MG63 (cell line): ENCODE measurements around the gene AKAP17A. TPM values are rescaled to one million over a fixed set of nuclear protein-coding genes. Genes with fewer than 3 reads are reported as not detected.
"Not testable (repeated sequence)": the region's sequence is repeated elsewhere in the genome, so short reads cannot be mapped to it uniquely, and the experiment has no call there.

Source experiments
- DNase-seq: peaks from one replicate; pipeline ENCODE4 v3.0.0-alpha.2; 2020
- H3K27me3 ChIP-seq: fragments of 250-450 bp; sonication (Bioruptor Pico); 2 replicates; pipeline ENCODE4 v1.5.1; 2020; ENCODE audit warnings: mild to moderate bottlenecking, moderate library complexity
- H3K36me3 ChIP-seq: fragments of 250-450 bp; sonication (Bioruptor Pico); 2 replicates; pipeline ENCODE4 v1.5.1; 2020; ENCODE audit warnings: mild to moderate bottlenecking, moderate library complexity
- H3K4me3 ChIP-seq: fragments of 250-450 bp; sonication (Bioruptor Pico); 2 replicates; pipeline ENCODE4 v1.5.1; 2020; ENCODE audit warnings: mild to moderate bottlenecking, moderate library complexity
- H3K9me3 ChIP-seq: fragments of 250-450 bp; sonication (Bioruptor Pico); 2 replicates; pipeline ENCODE4 v1.5.1; 2020; ENCODE audit warnings: mild to moderate bottlenecking, moderate library complexity
- total RNA-seq: library from RNA; depleted of rRNA; stranded (reverse); fragments of >200 nt; shearing (Covaris generic); gene quantifications from 2 replicates; pipeline ENCODE4 v1.2.3, GENCODE V29; 2014; ENCODE audit warnings: low replicate concordance; rRNA removed

Gene AKAP17A, protein sequence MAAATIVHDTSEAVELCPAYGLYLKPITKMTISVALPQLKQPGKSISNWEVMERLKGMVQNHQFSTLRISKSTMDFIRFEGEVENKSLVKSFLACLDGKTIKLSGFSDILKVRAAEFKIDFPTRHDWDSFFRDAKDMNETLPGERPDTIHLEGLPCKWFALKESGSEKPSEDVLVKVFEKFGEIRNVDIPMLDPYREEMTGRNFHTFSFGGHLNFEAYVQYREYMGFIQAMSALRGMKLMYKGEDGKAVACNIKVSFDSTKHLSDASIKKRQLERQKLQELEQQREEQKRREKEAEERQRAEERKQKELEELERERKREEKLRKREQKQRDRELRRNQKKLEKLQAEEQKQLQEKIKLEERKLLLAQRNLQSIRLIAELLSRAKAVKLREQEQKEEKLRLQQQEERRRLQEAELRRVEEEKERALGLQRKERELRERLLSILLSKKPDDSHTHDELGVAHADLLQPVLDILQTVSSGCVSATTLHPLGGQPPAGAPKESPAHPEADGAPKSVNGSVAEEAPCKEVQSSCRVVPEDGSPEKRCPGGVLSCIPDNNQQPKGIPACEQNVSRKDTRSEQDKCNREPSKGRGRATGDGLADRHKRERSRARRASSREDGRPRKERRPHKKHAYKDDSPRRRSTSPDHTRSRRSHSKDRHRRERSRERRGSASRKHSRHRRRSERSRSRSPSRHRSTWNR
- 63.5 and 73.3 TPM in 2 replicates for total RNA-seq

- peak; percentile 98 for DNase-seq
- no peaks in the 10 kb centered on the region for H3K9me3 ChIP-seq
- H3K27me3 ChIP-seq, result no peaks in the 10 kb centered on the region
- H3K36me3 ChIP-seq, result peaks cover 44% of the 10 kb centered on the region
- peak within 1 kb of the TSS; percentile 97 for H3K4me3 ChIP-seq
Measured at GRCh38 chrX:1591102-1591862, at the start of gene AKAP17A. TSS of gene AKAP17A (plus strand) at chrX:1591604. CDS start at chrX:1593463, 1,859 bp downstream.

GRCh38 chrX:1542994-1543725 is 48.2 kb upstream of the AKAP17A start:
- Histone ChIP-seq H3K9me3 (no peaks in the 10 kb centered on the region), H3K27me3 (no peaks in the 10 kb centered on the region), H3K4me3 (no peak overlapping the region), H3K36me3 (no peaks in the 10 kb centered on the region)
- no peak for DNase-seq

- Histone ChIP-seq H3K4me3 (no peak overlapping the region), H3K27me3 (no peaks in the 10 kb centered on the region), H3K36me3 (no peaks in the 10 kb centered on the region), H3K9me3 (no peaks in the 10 kb centered on the region)
- no peak for DNase-seq
Measured at GRCh38 chrX:1545776-1546408, 45.5 kb upstream of the AKAP17A start.

GRCh38 chrX:1546691-1547251 is 44.6 kb upstream of the AKAP17A start:
- no peak overlapping the region for H3K4me3 ChIP-seq

GRCh38 chrX:1551959-1552546 is 39.4 kb upstream of the AKAP17A start:
- H3K9me3 ChIP-seq, result peaks cover 13% of the 10 kb centered on the region
- H3K27me3 ChIP-seq, result peaks cover 32% of the 10 kb centered on the region
- no peaks in the 10 kb centered on the region for H3K36me3 ChIP-seq
- no peak for DNase-seq
- H3K4me3 ChIP-seq, result no peak overlapping the region

More at GRCh38 chrX:1546691-1547251, 44.6 kb upstream of the AKAP17A start:
- DNase-seq, result no peak
- Histone ChIP-seq H3K9me3 (no peaks in the 10 kb centered on the region), H3K36me3 (no peaks in the 10 kb centered on the region), H3K27me3 (no peaks in the 10 kb centered on the region; the same call in 1 of the 2 replicates)

DNA sequence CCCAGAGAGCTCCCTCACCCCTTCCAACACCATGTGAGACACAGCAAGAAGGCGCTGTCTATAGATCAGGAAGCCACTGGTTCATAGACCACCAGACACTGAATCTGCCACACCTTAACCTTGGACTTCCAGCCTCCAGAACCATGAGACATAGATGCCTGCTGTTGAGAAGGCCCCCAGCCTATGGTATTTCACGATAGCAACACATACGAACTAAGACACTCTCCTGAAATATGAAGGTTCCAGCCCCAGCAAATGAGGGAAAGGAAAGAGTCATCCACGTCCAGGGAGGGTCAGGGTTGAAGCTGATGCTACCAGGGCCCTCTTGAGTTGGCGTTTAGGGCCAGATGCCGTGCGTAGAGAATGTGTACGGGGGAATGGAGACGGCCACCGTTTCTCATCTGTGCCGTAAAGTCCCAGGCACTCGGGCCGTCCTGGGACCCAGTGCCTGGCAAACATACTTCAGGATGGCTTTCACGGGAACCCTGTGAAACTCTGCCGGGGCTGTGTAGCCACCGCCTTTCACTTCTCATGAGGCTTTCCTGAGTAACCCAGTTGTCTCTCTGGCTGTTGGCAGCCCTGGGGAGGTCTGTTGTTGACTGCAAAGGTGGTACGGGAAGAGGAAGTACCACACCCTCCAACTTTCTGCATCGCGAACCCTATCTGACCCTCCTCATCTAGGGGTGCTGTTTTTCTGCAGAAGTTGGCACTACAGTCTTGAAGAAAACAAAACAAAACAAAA is 36.8 kb upstream of the AKAP17A start:
- Histone ChIP-seq H3K36me3 (no peaks in the 10 kb centered on the region), H3K27me3 (peaks cover 38% of the 10 kb centered on the region), H3K4me3 (no peak overlapping the region), H3K9me3 (peaks cover 13% of the 10 kb centered on the region)
- DNase-seq, result no peak

DNA sequence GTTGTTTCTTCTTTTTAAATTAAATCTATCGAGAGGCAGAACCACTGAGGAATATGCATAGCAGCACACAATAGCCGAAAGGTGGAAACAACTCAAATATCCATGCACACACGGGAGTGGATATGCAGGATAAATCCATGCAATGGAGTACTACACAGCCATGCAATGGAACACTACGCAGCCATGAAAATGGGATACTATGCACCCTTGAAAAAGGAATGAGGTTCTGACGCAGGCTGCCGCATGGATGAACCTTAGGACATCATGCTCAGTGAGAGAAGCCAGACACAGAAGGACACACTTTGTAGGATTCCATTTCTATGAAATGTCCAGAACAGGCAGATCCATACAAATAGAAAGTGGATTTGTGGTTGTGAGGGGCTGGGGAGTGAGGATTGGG is 36.0 kb upstream of the AKAP17A start:
- Histone ChIP-seq H3K4me3 (no peak overlapping the region), H3K9me3 (peaks cover 13% of the 10 kb centered on the region), H3K27me3 (peaks cover 40% of the 10 kb centered on the region), H3K36me3 (no peaks in the 10 kb centered on the region)
- no peak for DNase-seq

DNA sequence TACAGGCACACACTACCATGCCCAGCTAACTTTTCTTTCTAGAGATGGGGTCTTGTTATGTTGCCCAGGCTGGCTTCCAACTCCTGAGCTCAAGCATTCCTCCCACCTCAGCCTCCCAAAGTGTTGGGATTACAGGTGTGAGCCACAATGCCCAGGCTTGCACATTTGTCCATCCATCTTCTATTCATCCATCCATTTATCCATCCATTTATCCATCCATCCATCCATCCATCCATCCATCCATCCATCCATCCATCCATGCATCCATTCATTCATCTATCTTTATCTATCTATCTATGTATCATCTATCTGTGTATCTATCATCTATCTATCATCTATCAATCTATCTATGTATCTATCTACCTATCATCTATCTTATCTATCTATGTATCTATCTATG is 34.0 kb upstream of the AKAP17A start:
- Histone ChIP-seq H3K9me3 (peaks cover 13% of the 10 kb centered on the region), H3K27me3 (peaks cover 58% of the 10 kb centered on the region)
- not testable (repeated sequence) for H3K4me3 ChIP-seq, H3K36me3 ChIP-seq, DNase-seq

DNA sequence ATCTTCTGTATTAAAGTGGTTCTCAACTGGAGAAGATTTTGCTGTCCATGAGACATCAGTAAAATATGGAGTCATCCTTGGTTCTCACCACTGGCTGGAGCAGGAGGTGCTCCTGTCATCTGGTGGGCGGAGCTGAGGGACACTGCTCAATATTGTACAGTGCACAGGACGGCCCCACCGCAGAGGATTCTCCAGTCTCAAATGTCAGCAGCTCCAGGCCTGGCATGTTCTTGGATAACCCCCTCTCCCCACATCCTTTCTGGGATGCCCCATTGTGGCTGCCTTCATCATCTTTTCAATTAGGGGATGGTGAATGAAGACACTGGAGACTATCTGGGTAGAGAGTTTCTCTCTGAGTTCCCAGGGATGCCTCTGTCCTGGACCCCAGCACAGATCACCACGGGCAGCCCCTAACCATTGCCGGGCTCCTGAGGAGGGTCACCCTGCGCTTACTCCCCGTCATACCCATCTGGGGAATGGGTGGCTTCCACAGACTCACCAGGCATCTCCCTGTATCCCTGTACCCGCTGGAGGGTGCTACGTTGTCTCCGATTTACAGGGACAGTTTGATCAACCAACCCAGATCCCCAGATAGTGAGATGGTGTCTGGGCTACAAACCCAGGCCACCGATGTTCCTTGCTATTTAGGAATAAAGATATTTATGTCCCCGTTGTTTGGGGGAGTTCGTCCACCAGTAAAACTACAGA is 32.5 kb upstream of the AKAP17A start:
- Histone ChIP-seq H3K9me3 (peaks cover 6% of the 10 kb centered on the region), H3K27me3 (peaks cover 55% of the 10 kb centered on the region), H3K4me3 (no peak overlapping the region), H3K36me3 (no peaks in the 10 kb centered on the region)
- DNase-seq, result no peak

GRCh38 chrX:1561164-1561563 is 30.2 kb upstream of the AKAP17A start:
- no peak overlapping the region for H3K4me3 ChIP-seq
- DNase-seq, result no peak
- no peaks in the 10 kb centered on the region for H3K9me3 ChIP-seq
- H3K36me3 ChIP-seq, result no peaks in the 10 kb centered on the region
- H3K27me3 ChIP-seq, result peaks cover 44% of the 10 kb centered on the region

- not testable (repeated sequence) for DNase-seq, H3K9me3 ChIP-seq, H3K36me3 ChIP-seq, H3K4me3 ChIP-seq
- H3K27me3 ChIP-seq, result peaks cover 31% of the 10 kb centered on the region
Measured at GRCh38 chrX:1564077-1564476, 27.3 kb upstream of the AKAP17A start.

DNA sequence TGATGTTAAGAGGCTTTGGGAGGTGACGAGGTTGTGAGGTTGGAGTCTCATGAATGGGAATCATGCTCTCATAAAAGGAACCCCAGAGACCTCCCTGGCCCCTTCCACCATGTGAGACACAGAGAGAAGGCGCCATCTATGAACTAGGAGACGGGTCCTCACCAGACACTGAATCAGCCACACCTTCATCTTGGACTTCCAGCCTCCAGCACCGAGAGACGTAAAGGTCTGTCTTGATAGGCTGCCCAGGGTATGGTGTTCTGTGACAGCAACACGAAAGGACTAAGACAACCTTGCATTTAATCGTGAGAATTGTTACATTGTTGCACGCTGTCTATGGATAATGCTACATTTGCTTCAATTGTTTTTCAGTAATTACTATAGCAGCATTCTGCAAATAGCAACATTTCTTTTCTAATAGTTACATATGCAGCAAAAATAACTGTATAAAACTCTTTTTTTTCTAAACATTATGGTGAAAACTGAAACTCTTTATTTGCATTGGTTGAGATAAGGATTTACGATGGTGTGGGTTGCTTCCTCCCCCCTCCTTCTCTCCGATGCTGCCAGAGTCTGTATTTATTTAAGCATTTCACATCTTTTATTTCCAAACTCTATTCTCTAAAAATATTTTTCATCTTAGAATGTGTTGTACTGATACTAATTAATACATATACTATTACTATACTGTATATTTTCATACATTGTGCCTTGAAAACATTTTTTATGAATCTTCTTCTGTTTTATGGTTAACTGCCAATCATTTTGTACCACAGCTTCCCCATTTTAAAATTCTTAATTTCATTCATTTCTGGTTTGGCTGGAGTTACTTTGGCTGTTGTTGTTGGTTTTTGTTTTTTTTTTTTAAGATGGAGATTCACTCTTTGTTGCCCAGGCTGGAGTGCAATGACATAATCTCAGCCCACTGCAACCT is 26.4 kb upstream of the AKAP17A start:
- Histone ChIP-seq H3K27me3 (peaks cover 29% of the 10 kb centered on the region), H3K9me3 (no peaks in the 10 kb centered on the region), H3K36me3 (no peaks in the 10 kb centered on the region), H3K4me3 (no peak overlapping the region)
- DNase-seq, result no peak

GRCh38 chrX:1574181-1574580 is 17.2 kb upstream of the AKAP17A start:
- not testable (repeated sequence) for DNase-seq, H3K4me3 ChIP-seq, H3K36me3 ChIP-seq, H3K9me3 ChIP-seq
- H3K27me3 ChIP-seq, result peaks cover 11% of the 10 kb centered on the region
